Naive B cell (primary cell): ENCODE measurements around the gene IRX1. TPM values are rescaled to one million over a fixed set of nuclear protein-coding genes. Genes with fewer than 3 reads are reported as not detected.

ENCODE experiments used
- ATAC-seq, 2 donors: fragments of 150-1000 bp; cut with Tn5 transposase; 2 replicates each; pipeline ENCODE4 v1.10.0; 2021; ENCODE audit warnings: low read depth in 2 of 2, mild to moderate bottlenecking in 2 of 2, moderate library complexity in 2 of 2
- DNase-seq: peaks from one replicate; pipeline ENCODE4 v3.0.0; 2022
- H3K27ac Mint-ChIP-seq, 6 donors: one replicate each; pipeline ENCODE4 v1.8.0; 2020 to 2022; ENCODE audit warnings: mild to moderate bottlenecking in 6 of 6, mixed read lengths in 6 of 6, moderate library complexity in 5 of 6, inconsistent platforms in 2 of 6
- H3K27me3 Mint-ChIP-seq, 3 donors: one replicate each; pipeline ENCODE4 v1.8.0; 2021 to 2022; ENCODE audit warnings: mixed read lengths in 3 of 3, mild to moderate bottlenecking in 1 of 3
- H3K36me3 Mint-ChIP-seq, 2 donors: one replicate each; pipeline ENCODE4 v1.8.0; 2020 to 2022; ENCODE audit warnings: mixed read lengths in 2 of 2, inconsistent platforms in 1 of 2, mild to moderate bottlenecking in 1 of 2
- H3K4me1 Mint-ChIP-seq, 3 donors: one replicate each; pipeline ENCODE4 v1.8.0; 2020 to 2022; ENCODE audit warnings: mixed read lengths in 3 of 3, inconsistent platforms in 1 of 3, mild to moderate bottlenecking in 1 of 3, moderate library complexity in 1 of 3
- H3K4me3 Mint-ChIP-seq, 8 donors: one replicate each; pipeline ENCODE4 v1.8.0; 2020 to 2022; ENCODE audit warnings: mild to moderate bottlenecking in 8 of 8, mixed read lengths in 8 of 8, moderate library complexity in 8 of 8, inconsistent platforms in 2 of 8
- H3K9me3 Mint-ChIP-seq, 7 donors: one replicate each; pipeline ENCODE4 v1.8.0; 2020 to 2022; ENCODE audit warnings: mixed read lengths in 7 of 7, mild to moderate bottlenecking in 5 of 7, inconsistent platforms in 2 of 7, moderate library complexity in 1 of 7
- polyA plus RNA-seq, 6 donors: library from polyadenylated mRNA; unstranded; fragments of 300-500 nt; fragmentation: Illumina TruSeq; gene quantifications; one replicate each; pipeline ENCODE4 v1.2.3, GENCODE V29; 2021; ENCODE audit warnings: low read depth in 6 of 6

IRX1 gene
- polyA plus RNA-seq, 6 donors from 2014 or later, result not detected

GRCh38 chr5:3639175-3639574 lies 43.5 kb downstream of the IRX1 start:
- H3K9me3 Mint-ChIP-seq, result peaks cover 0 to 11% (median 4%) of the 10 kb centered on the region in 7 donors
- H3K27me3 Mint-ChIP-seq, result peaks cover 0 to 7% (median 0%) of the 10 kb centered on the region in 3 donors
- DNase-seq (no peak), ATAC-seq (no peak)
- H3K4me1 Mint-ChIP-seq, result peaks cover 0 to 1% (median 0%) of the 10 kb centered on the region in 3 donors
- no peak overlapping the region for H3K4me3 Mint-ChIP-seq
- no peak overlapping the region for H3K27ac Mint-ChIP-seq
- H3K36me3 Mint-ChIP-seq, result no peaks in the 10 kb centered on the region

- H3K36me3 Mint-ChIP-seq, result no peaks in the 10 kb centered on the region
- peaks cover 0 to 12% (median 4%) of the 10 kb centered on the region in 7 donors for H3K9me3 Mint-ChIP-seq
- peak overlapping the region in 1 of 8 donors; percentile 9 for H3K4me3 Mint-ChIP-seq
- H3K27me3 Mint-ChIP-seq, result peaks cover 0 to 7% (median 0%) of the 10 kb centered on the region in 3 donors
- no peak for DNase-seq
- ATAC-seq, result no peak
- H3K27ac Mint-ChIP-seq, result no peak overlapping the region
- peaks cover 0 to 1% (median 0%) of the 10 kb centered on the region in 3 donors for H3K4me1 Mint-ChIP-seq
Measured at GRCh38 chr5:3642231-3642630, 46.6 kb downstream of the IRX1 start.

- no peaks in the 10 kb centered on the region for H3K27me3 Mint-ChIP-seq
- H3K4me3 Mint-ChIP-seq, result no peak overlapping the region
- ATAC-seq, result no peak
- H3K9me3 Mint-ChIP-seq, result peaks cover 0 to 4% (median 0%) of the 10 kb centered on the region in 7 donors
- H3K4me1 Mint-ChIP-seq, result no peaks in the 10 kb centered on the region
- no peaks in the 10 kb centered on the region for H3K36me3 Mint-ChIP-seq
- H3K27ac Mint-ChIP-seq, result no peak overlapping the region
- no peak for DNase-seq
Measured at GRCh38 chr5:3650320-3650719, 54.7 kb downstream of the IRX1 start.

- DNase-seq (no peak), ATAC-seq (no peak)
- H3K9me3 Mint-ChIP-seq, result peaks cover 0 to 4% (median 0%) of the 10 kb centered on the region in 7 donors
- H3K36me3 Mint-ChIP-seq, result no peaks in the 10 kb centered on the region
- H3K4me3 Mint-ChIP-seq, result no peak overlapping the region
- no peaks in the 10 kb centered on the region for H3K27me3 Mint-ChIP-seq
- no peak overlapping the region for H3K27ac Mint-ChIP-seq
- no peaks in the 10 kb centered on the region for H3K4me1 Mint-ChIP-seq
Measured at GRCh38 chr5:3650868-3651267, 55.2 kb downstream of the IRX1 start.
